HCT116 (cell line): ENCODE results near the gene IFT52. TPM values are rescaled to one million over a fixed set of nuclear protein-coding genes. Genes with fewer than 3 reads are reported as not detected.

Source experiments
- ATAC-seq: fragments of 200-7000 bp; cut with Tn5 transposase; 2 replicates; pipeline ENCODE4 v1.9.1; 2020; ENCODE audit warnings: mild to moderate bottlenecking, moderate library complexity
- BruUV-seq: library from RNA; stranded (reverse); fragments of 400-500 nt; replicated peaks from 2 replicates; lab custom pipeline; 2021; lab: Mats Ljungman, UMichigan
- CTCF ChIA-PET: fragments of 300-600 bp; sonication (Branson Sonifier 250); formaldehyde crosslinking; loops from one replicate; lab custom pipeline; 2021; ENCODE audit warnings: antibody characterized with exemption; lab: Charles Lee
- POLR2A ChIA-PET: fragments of 300-600, 350-600 bp; sonication (Branson Sonifier 250); formaldehyde crosslinking; loops from one replicate; lab custom pipeline; 2021; ENCODE audit warnings: antibody characterized with exemption; lab: Charles Lee
- RAD21 ChIA-PET, 2 experiments: fragments of 300-600 bp; sonication (Branson Sonifier 250); formaldehyde crosslinking; loops; one replicate each; lab custom pipeline; 2023; ENCODE audit warnings: low total read pairs in 2 of 2; ENCODE audit not compliant: uncharacterized antibody in 2 of 2, unreplicated experiment in 2 of 2, low non-redundant PET in 1 of 2; lab: Charles Lee
- DNase-seq: peaks from one replicate; pipeline ENCODE4 v3.0.0-alpha.2; 2010; ENCODE audit warnings: low read depth, low spot score
- H2AFZ ChIP-seq: fragments of 200-600 bp; shearing (Covaris generic), sonication (generic); 2 replicates; pipeline ENCODE4 v1.6.1; 2017; ENCODE audit warnings: low read depth, mixed run types, mixed read lengths, antibody characterized with exemption, low read length; ENCODE audit not compliant: poor library complexity, severe bottlenecking
- H3K27ac ChIP-seq: 2 replicates; pipeline ENCODE4 v1.5.1; 2012; ENCODE audit warnings: low read depth, low read length
- H3K27me3 ChIP-seq: fragments of 200-600 bp; sonication (generic); 2 replicates; pipeline ENCODE4 v1.6.1; 2016; ENCODE audit warnings: mixed run types, low read length, mixed read lengths; ENCODE audit not compliant: insufficient read depth
- H3K36me3 ChIP-seq, 2 experiments: fragments of 200-500 bp in 1 of 2; fragments of 200-600 bp in 1 of 2; sonication (Bioruptor generic) in 1 of 2; sonication (generic) in 1 of 2; 2 replicates each; pipeline versions ENCODE4 v1.5.1 to v1.6.1; 2014 to 2016; ENCODE audit warnings: low read length in 2 of 2, inconsistent platforms in 1 of 2, mixed read lengths in 1 of 2, mixed run types in 1 of 2; ENCODE audit not compliant: insufficient read depth in 2 of 2, control insufficient read depth in 1 of 2
- H3K4me1 ChIP-seq, 2 experiments: fragments of 200-600 bp in 1 of 2; sonication (generic) in 1 of 2; 2 replicates each; pipeline versions ENCODE4 v1.5.1 to v1.6.1; 2012 to 2017; ENCODE audit warnings: low read length in 2 of 2, inconsistent platforms in 1 of 2, mild to moderate bottlenecking in 1 of 2, mixed read lengths in 1 of 2, mixed run types in 1 of 2, moderate library complexity in 1 of 2; ENCODE audit not compliant: insufficient read depth in 2 of 2, control insufficient read depth in 1 of 2
- H3K4me2 ChIP-seq: fragments of 200-600 bp; sonication (generic); 2 replicates; pipeline ENCODE4 v1.6.1; 2017; ENCODE audit warnings: mixed run types, low read length, mixed read lengths
- H3K4me3 ChIP-seq, 2 experiments: fragments of 200-600 bp in 1 of 2; sonication (generic) in 1 of 2; replicated peaks in 1 of 2; 2 replicates each; pipeline ENCODE4 v1.5.1; 2011 to 2016; ENCODE audit warnings: low read length in 2 of 2, control low read depth in 1 of 2, low read depth in 1 of 2, mild to moderate bottlenecking in 1 of 2, mixed read lengths in 1 of 2, mixed run types in 1 of 2
- H3K79me2 ChIP-seq: fragments of 200-600 bp; sonication (generic); 2 replicates; pipeline ENCODE4 v1.6.1; 2017; ENCODE audit warnings: mild to moderate bottlenecking, mixed run types, low read length, moderate library complexity, mixed read lengths; ENCODE audit not compliant: insufficient read depth
- H3K9ac ChIP-seq: fragments of 200-600 bp; sonication (generic); 2 replicates; pipeline ENCODE4 v1.6.1; 2016; ENCODE audit warnings: low read length, mixed read lengths
- H3K9me2 ChIP-seq: fragments of 200-600 bp; sonication (generic), shearing (Covaris generic); 2 replicates; pipeline ENCODE4 v1.6.1; 2017; ENCODE audit warnings: mixed run types, mild to moderate bottlenecking, moderate library complexity; ENCODE audit not compliant: insufficient read depth
- H3K9me3 ChIP-seq, 2 experiments: fragments of 200-500 bp in 1 of 2; fragments of 200-600 bp in 1 of 2; sonication (Bioruptor generic) in 1 of 2; sonication (generic) in 1 of 2; 2 replicates each; pipeline ENCODE4 v1.6.1; 2014 to 2017; ENCODE audit warnings: low read length in 2 of 2, mixed read lengths in 2 of 2, inconsistent platforms in 1 of 2, low read depth in 1 of 2, mild to moderate bottlenecking in 1 of 2, mixed run types in 1 of 2, moderate library complexity in 1 of 2; ENCODE audit not compliant: control insufficient read depth in 1 of 2, insufficient read depth in 1 of 2
- H4K20me1 ChIP-seq: fragments of 200-600 bp; sonication (generic), shearing (Covaris generic); 2 replicates; pipeline ENCODE4 v1.6.1; 2017; ENCODE audit warnings: mixed run types, mild to moderate bottlenecking, moderate library complexity; ENCODE audit not compliant: insufficient read depth
- ATF3 ChIP-seq: IDR thresholded peaks from 2 replicates; pipeline ENCODE4 v1.6.1; 2012
- CTCF ChIP-seq, 3 experiments: fragments of 200-600 bp in 1 of 3; sonication (generic) in 1 of 3; IDR thresholded peaks in 2 of 3; conservative IDR thresholded peaks in 1 of 3; 2 replicates each; pipeline ENCODE4 v1.5.1; 2012 to 2017; ENCODE audit warnings: low read depth in 2 of 3, low read length in 2 of 3, antibody characterized with exemption in 1 of 3, borderline replicate concordance in 1 of 3, control low read depth in 1 of 3, mild to moderate bottlenecking in 1 of 3, mixed read lengths in 1 of 3, mixed run types in 1 of 3, moderate library complexity in 1 of 3; ENCODE audit not compliant: insufficient read depth in 1 of 3
- EZH2phosphoT487 ChIP-seq: fragments of 200-600 bp; IDR thresholded peaks from 2 replicates; pipeline ENCODE4 v1.6.1; 2018; ENCODE audit warnings: antibody characterized with exemption, borderline replicate concordance
- FOSL1 ChIP-seq: IDR thresholded peaks from 2 replicates; pipeline ENCODE4 v1.6.1; 2012; ENCODE audit warnings: low read depth
- JUND ChIP-seq: IDR thresholded peaks from 2 replicates; pipeline ENCODE4 v1.6.1; 2012
- MAX ChIP-seq: IDR thresholded peaks from 2 replicates; pipeline ENCODE4 v1.6.1; 2012
- SRF ChIP-seq: IDR thresholded peaks from 2 replicates; pipeline ENCODE4 v1.6.1; 2012; ENCODE audit warnings: low read depth
- TCF7L2 ChIP-seq: IDR thresholded peaks from 2 replicates; pipeline ENCODE4 v1.7.0; 2011; ENCODE audit warnings: borderline replicate concordance, inconsistent platforms; ENCODE audit not compliant: insufficient read depth, insufficient read length; ENCODE audit errors: extremely low read depth
- intact Hi-C: fragments of 100-400 bp; cut with micrococcal nuclease; formaldehyde crosslinking; loops from 2 replicates; pipeline ENCODE4 v1.10.0; 2022
- total RNA-seq: library from RNA; stranded (reverse); gene quantifications from one replicate; pipeline ENCODE4 v1.2.1, GENCODE V29; 2021; ENCODE audit not compliant: unreplicated experiment

Gene IFT52
- total RNA-seq, 1 experiment from 2014 or later = 29.0 TPM

GRCh38 chr20:43669332-43669731, 78.6 kb downstream of the IFT52 start:
- DNase-seq = no peak
- no peaks in the 10 kb centered on the region for H4K20me1 ChIP-seq
- H3K9me3 ChIP-seq = no peaks in the 10 kb centered on the region
- peaks cover 21 to 41% of the 10 kb centered on the region in 2 experiments; a peak in 3 of 4 replicates for H3K4me1 ChIP-seq
- no peaks in the 10 kb centered on the region for H3K27me3 ChIP-seq
- H2AFZ ChIP-seq = no peak overlapping the region
- BruUV-seq = no TSS peak
- peak overlapping the region; percentile 96 for H3K4me2 ChIP-seq
- no peaks in the 10 kb centered on the region for H3K9me2 ChIP-seq
- H3K9ac ChIP-seq = peak overlapping the region; percentile 35; the same call in 1 of the 2 replicates
- TF ChIP-seq MAX = no peak
- TF ChIP-seq JUND = peak; percentile 19; the same call in 1 of the 2 replicates
- TF ChIP-seq FOSL1 = peak; percentile 45; the same call in 1 of the 2 replicates
- no peak for TF ChIP-seq CTCF (IDR thresholded peaks at IDR 0.05 in 2 of 3, conservative IDR thresholded peaks at IDR 0.05 in 1 of 3; ENCODE audit: borderline replicate concordance in 1 of 3, insufficient read depth in 1 of 3, low read depth in 2 of 3, low read length in 2 of 3)
- no peak for TF ChIP-seq TCF7L2
- no peak for TF ChIP-seq EZH2phosphoT487
- no peak for TF ChIP-seq SRF
- no peak for TF ChIP-seq ATF3
- TF ChIP-seq, all 23 proteins: peak for 2
- Histone ChIP-seq H3K36me3 (peaks cover 0 to 20% of the 10 kb centered on the region in 2 experiments; a peak in 1 of 4 replicates), H3K4me3 (0 out of 4 replicates have a peak overlapping the region, but pooled peaks of 1 of the 2 experiments have one; percentile 18), H3K27ac (peak overlapping the region; percentile 6; the same call in 1 of the 2 replicates), H3K79me2 (peaks cover 59% of the 10 kb centered on the region)
- CTCF ChIA-PET = no interaction called here
- intact Hi-C loops = no loop called here
- ATAC-seq = peak; percentile 33
- POLR2A ChIA-PET = no interaction called here
- RAD21 ChIA-PET = no interaction called here
